ENCODE data around the gene CHAT. TPM values are rescaled to one million over a fixed set of nuclear protein-coding genes. Genes with fewer than 3 reads are reported as not detected.

The CHAT gene
- not detected in 2 replicates for total RNA-seq (2014; rRNA removed; shearing (Covaris generic))
- total RNA-seq (2022): not detected in 2 replicates
- Bru-seq, nascent RNA: not detected
- BruChase-seq, experiment 1, labeled RNA remaining after a 6-hour chase: not detected
- BruChase-seq, experiment 2, labeled RNA remaining after a 2-hour chase: not detected
- long read RNA-seq: 0 reads

DNA sequence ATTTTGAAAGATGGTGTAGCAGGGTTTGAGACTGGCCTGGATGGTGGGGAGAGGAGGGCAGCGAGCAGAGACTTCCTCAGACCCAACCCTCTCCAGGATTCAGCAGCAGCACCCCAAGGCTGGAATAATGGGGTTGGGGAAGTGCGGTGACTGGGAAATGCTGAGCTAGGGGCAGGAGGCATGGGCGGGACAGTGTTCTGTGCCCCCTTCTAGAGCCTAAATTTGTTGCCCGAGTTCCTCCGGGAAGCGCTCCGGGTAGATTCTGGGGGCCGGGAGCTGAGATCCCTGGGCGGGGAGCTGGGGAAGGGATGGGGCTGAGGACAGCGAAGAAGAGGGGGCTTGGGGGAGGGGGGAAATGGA is at the start of gene CHAT:
Gene CHAT, plus strand, starts transcription at position 156 of the 360 bp plus-strand sequence. Its CDS starts 153 bp downstream, at position 309.
- no peak within 1 kb of the TSS for H2AFZ ChIP-seq (ENCODE audit: low read length)
- POLR2A ChIA-PET: interaction anchor here (0.6 kb wide), 1 partner anchor 13 kb away, joined by 3 read pairs; no protein-coding TSS in a partner anchor
- intact Hi-C loops (cut with micrococcal nuclease; ENCODE audit: unreplicated experiment): no loop called here
- H4K20me1 ChIP-seq (ENCODE audit: insufficient read depth, low read length): no peaks in the 10 kb centered on the region
- CTCF ChIA-PET (ENCODE audit: unreplicated experiment): no interaction called here
- H3K9me3 ChIP-seq (ENCODE audit: low read length): no peaks in the 10 kb centered on the region
- H3K4me1 ChIP-seq (ENCODE audit: insufficient read depth, low read length, poor library complexity, severe bottlenecking): no peaks in the 10 kb centered on the region
- no peak for DNase-seq (ENCODE audit: low spot score)
- no peaks in the 10 kb centered on the region for H3K36me3 ChIP-seq (ENCODE audit: insufficient read depth, low read length)
- no peak within 1 kb of the TSS for H3K4me2 ChIP-seq (ENCODE audit: low read length)
- BruUV-seq (replicated peaks): no TSS peak
- H3K27ac ChIP-seq (ENCODE audit: low read depth, low read length, poor library complexity, severe bottlenecking): no peak within 1 kb of the TSS
- no peaks in the 10 kb centered on the region for H3K9me2 ChIP-seq (ENCODE audit: insufficient read depth, low read length)
- no peaks in the 10 kb centered on the region for H3K79me2 ChIP-seq (ENCODE audit: insufficient read depth, low read depth, low read length)
- TF ChIP-seq EZH2phosphoT487 (IDR thresholded peaks at IDR 0.05; ENCODE audit: borderline replicate concordance, low read depth, low read length) (no peak), CTCF (conservative IDR thresholded peaks at IDR 0.05; ENCODE audit: low read length) (no peak)
- no peak within 1 kb of the TSS for H3K4me3 ChIP-seq (ENCODE audit: low read depth, low read length, poor library complexity, severe bottlenecking)

DNA sequence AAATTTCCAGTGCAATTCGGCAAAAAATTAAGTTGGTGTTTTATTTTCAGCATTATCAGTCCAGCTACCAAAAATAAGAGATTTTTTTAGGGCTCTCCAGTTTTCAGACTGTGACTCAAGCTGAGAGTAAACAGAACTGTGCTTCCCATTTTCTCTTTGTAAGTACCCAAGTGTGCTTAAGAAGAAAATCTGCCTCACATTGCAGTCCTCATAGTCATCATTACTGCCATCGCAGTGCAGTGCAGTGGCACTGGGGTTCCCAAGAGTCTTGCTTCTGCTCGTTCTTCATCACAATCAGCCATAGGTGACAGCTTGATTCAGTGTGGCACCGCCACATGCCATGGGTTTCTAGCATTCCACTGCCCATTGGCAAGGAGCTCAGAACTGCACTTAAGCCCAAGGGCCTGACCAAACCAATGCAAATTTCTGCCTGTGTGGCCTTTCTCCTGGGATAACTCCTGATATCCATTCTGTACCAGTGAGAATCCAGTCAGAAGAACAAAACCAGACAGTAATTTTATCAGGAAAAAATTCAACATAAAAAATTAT is 49.3 kb upstream of the CHAT start:
- H3K4me2 ChIP-seq (ENCODE audit: low read length): no peak overlapping the region
- no peaks in the 10 kb centered on the region for H3K4me1 ChIP-seq (ENCODE audit: insufficient read depth, low read length, poor library complexity, severe bottlenecking)
- BruUV-seq (replicated peaks): no TSS peak
- TF ChIP-seq CTCF (conservative IDR thresholded peaks at IDR 0.05; ENCODE audit: low read length) (no peak), EZH2phosphoT487 (IDR thresholded peaks at IDR 0.05; ENCODE audit: borderline replicate concordance, low read depth, low read length) (no peak)
- no peak overlapping the region for H3K27ac ChIP-seq (ENCODE audit: low read depth, low read length, poor library complexity, severe bottlenecking)
- H3K4me3 ChIP-seq (ENCODE audit: low read depth, low read length, poor library complexity, severe bottlenecking): no peak overlapping the region
- POLR2A ChIA-PET: interaction anchor here (0.9 to 1.1 kb wide), 2 partner anchors 10 to 839 kb away, joined by 3 read pairs; no protein-coding TSS in a partner anchor
- H3K9me3 ChIP-seq (ENCODE audit: low read length): no peaks in the 10 kb centered on the region
- H3K79me2 ChIP-seq (ENCODE audit: insufficient read depth, low read depth, low read length): no peaks in the 10 kb centered on the region
- no peak overlapping the region for H2AFZ ChIP-seq (ENCODE audit: low read length)
- intact Hi-C loops (cut with micrococcal nuclease; ENCODE audit: unreplicated experiment): no loop called here
- CTCF ChIA-PET (ENCODE audit: unreplicated experiment): no interaction called here
- DNase-seq (ENCODE audit: low spot score): no peak
- H3K36me3 ChIP-seq (ENCODE audit: insufficient read depth, low read length): no peaks in the 10 kb centered on the region
- H3K9me2 ChIP-seq (ENCODE audit: insufficient read depth, low read length): no peaks in the 10 kb centered on the region
- H4K20me1 ChIP-seq (ENCODE audit: insufficient read depth, low read length): no peaks in the 10 kb centered on the region

DNA sequence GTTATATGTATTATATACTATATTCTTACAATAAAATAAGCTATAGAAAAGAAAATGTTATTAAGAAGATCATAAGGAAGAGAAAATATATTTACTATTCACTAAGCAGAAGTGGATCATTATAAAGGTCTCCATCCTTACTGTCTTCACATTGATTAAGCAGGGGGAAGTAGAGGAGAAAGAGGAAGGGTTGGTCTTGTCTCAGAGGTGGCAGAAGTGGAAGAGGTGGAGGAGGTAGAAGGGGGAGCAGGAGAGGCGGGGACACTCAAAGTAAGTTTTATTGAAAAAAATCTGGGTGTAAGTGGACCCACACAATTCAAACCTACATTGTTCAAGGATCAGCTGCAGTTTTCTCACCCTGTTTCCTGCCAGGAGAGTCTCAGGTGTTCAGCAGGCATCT is 46.0 kb upstream of the CHAT start:
- H3K27ac ChIP-seq (ENCODE audit: low read depth, low read length, poor library complexity, severe bottlenecking): no peak overlapping the region
- no peak for DNase-seq (ENCODE audit: low spot score)
- no peaks in the 10 kb centered on the region for H3K36me3 ChIP-seq (ENCODE audit: insufficient read depth, low read length)
- H2AFZ ChIP-seq (ENCODE audit: low read length): no peak overlapping the region
- no peaks in the 10 kb centered on the region for H4K20me1 ChIP-seq (ENCODE audit: insufficient read depth, low read length)
- H3K4me1 ChIP-seq (ENCODE audit: insufficient read depth, low read length, poor library complexity, severe bottlenecking): no peaks in the 10 kb centered on the region
- no peak for TF ChIP-seq CTCF (conservative IDR thresholded peaks at IDR 0.05; ENCODE audit: low read length)
- TF ChIP-seq EZH2phosphoT487 (IDR thresholded peaks at IDR 0.05; ENCODE audit: borderline replicate concordance, low read depth, low read length): no peak
- BruUV-seq (replicated peaks): no TSS peak
- ChIA-PET CTCF (ENCODE audit: unreplicated experiment) (no interaction called here), POLR2A (no interaction called here)
- no peaks in the 10 kb centered on the region for H3K79me2 ChIP-seq (ENCODE audit: insufficient read depth, low read depth, low read length)
- H3K9me2 ChIP-seq (ENCODE audit: insufficient read depth, low read length): no peaks in the 10 kb centered on the region
- no peak overlapping the region for H3K4me3 ChIP-seq (ENCODE audit: low read depth, low read length, poor library complexity, severe bottlenecking)
- no peaks in the 10 kb centered on the region for H3K9me3 ChIP-seq (ENCODE audit: low read length)
- H3K4me2 ChIP-seq (ENCODE audit: low read length): no peak overlapping the region
- intact Hi-C loops (cut with micrococcal nuclease; ENCODE audit: unreplicated experiment): no loop called here

Measured in OCI-LY7 (cell line).